NCI-H2029 (cell line): ENCODE data around the gene RNF19B.

Experiments
- DNase-seq: peaks from one replicate; lab custom pipeline; 2025; lab: John Stamatoyannopoulos, UW

Gene RNF19B

DNA sequence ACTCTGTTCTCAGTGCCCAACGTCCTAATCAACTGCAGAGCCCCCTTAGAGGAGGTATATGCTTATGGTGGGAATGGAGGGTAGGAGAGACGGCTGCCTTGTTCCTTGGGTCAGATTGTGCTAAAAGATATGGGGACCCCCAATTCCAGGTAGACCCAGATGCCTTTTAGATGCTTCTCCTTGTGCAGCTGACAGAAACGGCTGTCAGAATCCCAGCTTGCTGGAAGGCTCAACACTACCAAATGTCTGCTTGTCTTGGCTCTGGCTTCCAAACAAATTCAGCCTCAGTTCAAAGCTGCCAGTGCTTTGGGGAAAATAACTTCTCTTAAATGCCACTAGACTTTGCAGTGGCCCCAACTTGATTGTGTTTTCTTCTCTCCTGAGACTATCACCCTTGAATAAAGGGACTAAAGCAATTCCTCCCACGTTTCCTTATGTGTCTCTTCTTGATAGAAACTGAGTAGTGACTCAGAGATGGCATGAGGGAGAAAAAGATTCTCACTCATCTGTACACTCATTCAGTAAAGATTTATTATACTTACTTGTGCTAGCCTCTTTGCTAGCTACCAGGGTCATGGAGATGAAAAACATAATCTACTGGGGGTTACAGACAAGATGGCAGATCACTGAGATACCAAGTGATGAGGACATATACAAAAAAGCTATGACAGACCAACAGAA, 3.4 kb upstream of the RNF19B start:
- no peak for DNase-seq

DNA sequence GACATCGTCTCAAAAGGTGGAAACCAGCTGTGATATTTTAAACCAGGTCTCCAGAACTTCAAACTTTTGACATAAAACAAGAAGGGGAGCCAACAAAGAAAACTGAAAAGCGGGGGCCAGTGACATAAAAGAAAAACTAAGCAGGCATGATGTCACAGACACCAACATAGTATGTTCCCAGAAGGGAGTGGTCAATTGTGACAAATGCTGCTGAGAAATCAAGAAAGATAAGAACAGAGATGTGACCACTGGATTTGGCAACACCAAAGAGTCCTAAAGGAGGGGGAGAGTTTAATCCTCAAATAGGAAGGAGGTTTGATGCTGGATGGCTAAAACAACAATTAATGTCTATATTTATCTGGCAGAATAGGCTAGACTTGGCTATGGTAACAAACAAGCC, 2.3 kb upstream of the RNF19B start:
- DNase-seq, result no peak

DNA sequence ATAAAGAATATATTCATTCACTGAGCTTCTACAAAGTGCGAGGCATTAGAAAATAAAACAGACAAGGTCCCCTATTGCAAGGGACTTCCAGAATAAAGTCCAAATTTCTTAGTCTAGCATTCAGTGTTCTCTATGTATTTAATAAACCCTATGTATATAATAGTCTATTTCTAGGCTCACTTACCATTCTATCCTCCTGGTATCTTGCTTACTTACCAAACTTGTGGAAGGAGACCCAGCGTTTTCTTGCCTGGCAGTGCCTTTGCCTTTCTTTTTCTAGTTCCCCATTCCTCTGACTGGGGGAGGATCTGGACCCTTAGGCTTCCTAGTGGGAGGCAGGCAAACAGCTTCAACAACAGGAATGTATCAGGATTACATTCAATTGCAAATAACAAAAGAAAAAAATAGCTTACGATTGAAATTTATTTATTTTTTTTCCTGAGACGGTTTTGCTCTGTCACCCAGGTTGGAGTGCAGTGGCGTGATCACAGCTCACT, 690 bp upstream of the RNF19B start:
- no peak for DNase-seq

DNA sequence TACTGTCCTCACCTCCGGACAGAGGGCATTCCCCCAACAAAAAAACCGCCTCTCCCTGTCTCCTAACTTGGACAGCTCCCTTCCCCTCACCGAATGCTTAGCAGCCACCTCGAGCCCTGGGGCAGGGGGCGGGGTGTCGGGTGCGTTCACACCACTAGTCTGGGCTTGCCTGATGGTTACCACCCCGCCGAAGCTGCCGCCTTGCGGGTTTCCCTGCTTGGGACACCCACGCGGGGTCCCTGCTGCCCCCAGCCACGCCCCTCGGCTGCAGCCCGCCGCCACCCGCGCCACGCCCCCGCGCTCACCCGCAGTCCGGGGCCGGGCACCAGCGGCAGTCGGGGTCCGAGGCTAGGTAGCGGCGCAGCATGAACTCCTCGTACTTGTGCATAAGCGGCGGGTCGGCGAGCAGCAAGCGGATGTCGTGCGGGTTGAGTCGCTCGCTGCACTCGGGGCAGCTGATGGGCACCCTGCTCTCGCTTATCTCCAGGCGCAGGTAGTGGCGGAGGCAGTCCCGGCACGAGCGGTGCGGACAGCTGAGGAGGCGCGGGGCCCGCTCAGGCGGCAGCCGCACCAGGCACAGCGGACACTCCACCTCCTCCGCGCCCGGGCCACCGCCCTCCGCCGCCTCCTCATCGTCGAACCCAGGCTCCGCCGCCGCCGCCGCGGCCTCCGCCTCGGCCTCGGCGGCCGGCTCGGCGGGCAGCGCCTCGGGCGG, 706 bp downstream of the RNF19B start:
- no peak for DNase-seq

DNA sequence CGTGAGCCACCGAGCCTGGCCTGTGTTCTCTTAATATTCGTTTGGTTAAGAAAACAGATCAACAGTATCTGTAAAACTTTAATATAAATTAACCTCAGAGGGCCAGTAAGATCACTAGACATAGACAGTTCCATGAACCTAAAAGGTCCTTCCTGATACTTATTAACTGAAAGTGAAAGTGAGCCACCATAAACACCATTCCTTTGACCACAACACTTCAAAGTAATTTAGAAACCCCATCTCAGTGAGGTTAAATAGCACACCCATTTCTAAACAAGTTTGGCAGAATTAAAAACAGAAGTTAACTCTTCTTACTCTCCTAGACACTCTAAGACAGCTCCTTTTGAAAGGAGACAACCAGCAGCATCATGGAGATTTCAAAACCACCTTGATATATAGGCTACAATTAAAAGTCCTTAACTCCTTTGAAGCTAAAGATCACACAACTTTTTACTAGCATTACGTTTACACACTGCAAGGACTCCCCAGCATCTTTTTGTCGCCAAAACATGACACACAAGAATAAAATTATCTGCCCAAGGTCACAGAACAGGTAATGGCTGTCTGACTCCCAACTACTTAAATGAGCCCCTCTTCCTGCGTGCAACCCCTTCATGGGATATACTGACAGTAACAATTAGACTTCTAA, 2.2 kb downstream of the RNF19B start:
- no peak for DNase-seq

DNA sequence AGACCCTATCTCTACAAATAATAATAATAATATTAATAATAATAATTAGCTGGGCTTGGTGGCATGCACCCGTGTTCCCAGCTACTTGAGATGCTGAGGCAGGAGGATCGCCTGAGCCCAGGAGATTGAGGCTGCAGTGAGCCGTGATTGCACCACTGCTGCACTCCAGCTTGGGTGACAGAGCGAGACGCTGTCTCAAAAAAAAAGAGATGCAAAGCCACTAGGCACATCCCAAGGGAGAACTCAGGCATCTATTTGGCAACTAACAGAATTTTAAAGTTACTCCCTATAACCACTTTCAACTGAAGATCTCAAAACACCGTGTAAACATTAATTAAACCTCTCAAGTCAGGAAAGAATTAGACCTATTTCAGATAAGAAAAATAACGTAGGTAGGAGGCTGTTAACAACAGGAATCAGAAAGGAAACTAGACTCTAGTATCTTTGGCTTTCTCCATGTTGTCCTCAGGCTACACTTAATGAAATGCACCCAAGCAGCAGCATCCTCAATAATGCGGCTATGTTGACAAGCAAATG, 3.7 kb downstream of the RNF19B start:
- DNase-seq, result no peak

DNA sequence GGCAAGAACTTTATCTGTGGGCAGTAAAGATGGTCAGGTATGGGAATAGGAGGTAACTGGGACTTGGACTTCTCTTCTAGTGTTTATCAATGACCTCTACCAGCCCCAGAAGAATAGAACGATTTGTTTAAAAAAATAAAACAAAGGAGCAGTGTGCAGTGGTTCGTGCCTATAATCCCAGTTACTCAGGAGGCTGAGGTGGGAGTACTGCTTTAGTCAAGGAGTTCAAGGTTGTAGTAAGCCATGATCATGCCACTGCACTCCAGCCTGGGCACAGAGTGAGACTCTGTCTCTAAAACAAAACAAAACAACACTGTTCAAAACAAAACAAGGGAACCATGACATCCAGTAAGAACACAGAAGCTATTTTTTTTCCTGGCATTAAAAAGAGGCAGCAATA, 4.3 kb downstream of the RNF19B start:
- no peak for DNase-seq

DNA sequence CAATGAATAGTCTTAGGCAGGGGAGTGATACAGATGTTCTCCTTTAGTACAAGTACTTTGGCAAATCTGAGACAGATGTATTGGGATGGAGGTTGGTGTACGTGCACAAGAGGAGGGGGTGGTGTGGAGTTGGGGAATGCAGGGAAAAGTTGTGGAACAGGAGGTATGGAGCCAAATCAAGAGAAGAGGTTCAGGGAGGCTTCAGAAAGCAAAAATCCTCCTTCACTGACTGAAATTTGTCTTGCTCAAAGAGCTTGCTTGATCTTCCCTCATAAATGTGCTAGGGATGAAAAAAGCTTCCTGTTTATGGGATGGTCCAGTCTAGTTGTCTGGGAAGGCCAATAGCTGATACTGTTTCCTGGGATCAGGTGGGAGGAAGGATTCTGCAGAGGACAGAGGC, 5.8 kb downstream of the RNF19B start:
- DNase-seq, result no peak

DNA sequence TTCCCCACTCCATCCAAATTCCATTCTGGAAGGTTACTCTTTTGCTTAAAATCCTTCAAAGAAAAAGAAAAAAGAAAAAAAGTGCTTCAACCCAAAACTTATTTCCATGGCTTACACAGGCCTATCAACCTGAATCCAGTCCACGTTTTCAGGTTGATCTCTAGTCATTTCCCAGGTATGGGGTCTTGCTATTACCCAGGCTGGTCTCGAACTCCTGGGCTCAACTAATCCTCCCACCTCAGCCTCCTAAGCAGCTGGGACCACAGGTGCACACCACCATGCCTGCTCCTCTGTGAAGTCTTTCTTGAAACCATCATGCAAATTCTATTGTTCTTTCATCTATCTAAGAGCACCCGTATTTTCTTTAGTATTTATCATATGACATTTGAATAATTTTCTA, 7.6 kb downstream of the RNF19B start:
- no peak for DNase-seq

DNA sequence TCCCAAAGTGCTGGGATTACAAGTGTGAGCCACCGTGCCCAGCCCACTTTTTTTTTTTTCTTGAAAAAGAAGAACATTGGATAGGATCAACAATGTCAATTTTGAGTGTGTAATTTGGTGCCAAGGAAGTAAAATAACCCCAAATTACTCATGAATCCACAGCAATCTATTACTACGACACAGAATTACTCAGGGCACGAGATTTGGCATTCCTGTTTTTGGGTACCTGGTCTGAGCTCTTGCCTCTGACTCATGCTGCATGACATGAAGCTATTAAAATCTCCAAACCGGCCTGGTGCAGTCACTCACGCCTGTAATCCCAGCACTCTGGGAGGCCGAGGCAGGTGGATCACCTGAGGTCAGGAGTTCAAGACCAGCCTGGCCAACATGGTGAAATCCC, 10.4 kb downstream of the RNF19B start:
- no peak for DNase-seq

DNA sequence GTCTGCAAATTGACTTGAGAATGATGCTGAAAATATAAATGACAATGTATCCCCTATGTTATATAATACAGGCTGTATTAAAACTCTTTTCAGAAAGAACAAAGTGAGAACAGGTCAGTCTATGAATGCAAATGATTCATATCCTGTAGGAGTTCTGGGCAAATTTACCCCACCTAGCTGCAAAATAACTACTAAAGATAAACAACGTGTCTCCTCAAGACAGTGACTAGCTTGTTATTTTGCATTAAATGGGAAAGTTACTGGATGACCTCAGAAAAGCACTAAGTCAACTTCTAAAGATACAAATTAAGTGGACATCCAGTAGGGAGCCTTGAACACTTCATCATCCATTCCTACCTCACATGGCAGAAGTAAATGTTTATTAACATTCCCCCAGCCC, 11.1 kb downstream of the RNF19B start:
- no peak for DNase-seq

DNA sequence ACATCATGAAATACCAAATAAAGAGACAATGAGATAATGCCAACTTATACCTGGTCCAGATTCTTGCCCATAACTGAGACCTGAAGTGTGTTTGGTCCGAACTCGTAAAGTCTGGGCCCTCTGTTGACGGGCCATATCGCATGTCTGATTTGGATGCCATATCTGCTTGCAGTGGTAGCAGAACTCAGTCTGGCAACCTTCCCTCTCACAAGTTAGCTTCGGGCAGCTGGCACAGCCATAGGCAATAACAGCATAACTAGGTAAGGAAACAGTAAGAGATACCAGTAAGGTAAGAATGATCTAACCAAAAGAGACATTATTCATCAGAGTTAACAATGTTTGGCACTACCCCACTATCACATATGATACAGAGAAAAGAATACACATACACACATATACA, 15.1 kb downstream of the RNF19B start:
- no peak for DNase-seq

DNA sequence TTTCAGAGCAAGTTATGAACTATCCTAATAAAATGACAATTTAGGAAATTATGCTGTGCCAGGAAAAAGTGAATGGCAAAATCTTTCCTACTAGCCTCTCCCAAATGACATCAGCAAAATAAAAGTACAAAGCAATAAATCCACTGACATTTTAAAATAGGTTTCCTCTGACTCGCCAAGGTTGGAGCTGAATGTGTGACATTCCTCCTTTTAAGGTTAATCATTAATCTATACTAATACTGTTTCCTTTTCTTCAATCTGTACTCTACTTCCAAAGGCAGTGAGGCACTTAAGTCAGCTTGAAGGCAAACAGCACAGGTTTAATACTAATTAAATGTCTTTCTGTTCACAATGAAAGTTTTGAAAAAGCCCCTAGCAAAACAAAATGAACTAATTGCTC, 15.7 kb downstream of the RNF19B start:
- DNase-seq, result no peak

DNA sequence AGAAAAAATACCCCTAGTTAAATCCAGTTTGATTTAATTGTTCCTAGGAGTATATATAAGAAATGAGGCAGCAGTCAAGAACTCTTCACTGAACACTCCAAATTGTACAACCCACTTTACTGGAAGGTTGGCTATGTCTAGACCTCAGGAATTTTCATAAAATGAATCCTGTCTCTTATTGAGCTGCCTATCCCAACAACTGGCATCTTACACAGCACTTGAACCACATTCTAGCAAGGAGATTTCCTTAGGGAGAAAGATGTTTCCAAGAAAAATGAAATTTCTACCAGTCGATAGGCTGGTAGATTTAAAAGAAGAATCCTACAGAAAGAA, 16.3 kb downstream of the RNF19B start:
- no peak for DNase-seq

DNA sequence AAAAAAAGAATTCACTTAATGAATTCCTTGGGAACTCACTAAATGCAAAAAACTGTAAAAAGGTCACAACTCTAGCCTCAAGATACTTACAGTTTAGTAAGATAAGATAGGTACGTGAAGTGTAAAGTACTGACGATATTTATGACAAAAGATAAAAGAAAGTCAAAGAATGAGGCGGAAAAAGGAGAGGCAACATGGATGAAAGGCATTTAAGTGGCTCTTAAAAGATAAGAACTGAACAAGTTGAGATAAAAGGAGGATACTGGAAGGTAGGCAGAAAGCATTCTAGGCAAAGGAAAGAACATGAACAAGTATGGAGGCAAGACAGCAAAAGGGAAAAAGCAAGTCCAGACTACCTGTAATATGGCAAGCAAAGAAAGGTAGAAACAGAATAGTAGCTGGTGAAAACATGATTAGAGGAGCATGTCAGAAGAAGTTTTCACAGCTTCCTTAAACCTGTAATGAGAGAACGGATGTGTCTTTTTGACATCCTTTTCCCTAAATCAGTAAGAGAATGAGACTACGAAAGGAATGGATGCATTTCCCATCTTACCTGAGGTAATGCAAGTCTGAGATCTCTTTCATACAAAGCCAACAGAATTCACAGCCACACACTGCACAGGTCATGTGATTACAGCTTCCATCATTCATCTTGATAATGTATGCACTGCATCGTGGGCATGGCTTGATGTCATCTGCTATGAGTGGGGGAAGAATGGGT, 16.8 kb downstream of the RNF19B start:
- DNase-seq, result no peak

DNA sequence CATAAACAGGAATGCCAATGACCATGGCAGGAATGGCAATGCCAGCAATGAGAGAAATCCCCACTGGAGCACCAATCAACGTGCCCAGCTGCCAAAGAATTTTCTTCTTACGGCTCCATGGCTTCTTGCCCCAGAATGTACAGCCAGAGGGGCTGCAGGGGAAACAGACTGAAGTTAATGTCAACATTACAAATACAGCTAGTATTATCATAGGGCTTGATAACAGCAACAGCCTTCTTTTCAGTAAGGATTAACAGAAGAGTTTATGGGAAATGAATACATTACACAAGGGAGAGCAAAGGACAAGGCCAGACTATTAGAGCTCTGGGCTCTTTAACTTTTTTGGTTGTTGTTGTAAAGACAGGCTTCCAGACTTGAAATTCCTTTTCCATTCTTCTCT, 18.2 kb downstream of the RNF19B start:
- no peak for DNase-seq

DNA sequence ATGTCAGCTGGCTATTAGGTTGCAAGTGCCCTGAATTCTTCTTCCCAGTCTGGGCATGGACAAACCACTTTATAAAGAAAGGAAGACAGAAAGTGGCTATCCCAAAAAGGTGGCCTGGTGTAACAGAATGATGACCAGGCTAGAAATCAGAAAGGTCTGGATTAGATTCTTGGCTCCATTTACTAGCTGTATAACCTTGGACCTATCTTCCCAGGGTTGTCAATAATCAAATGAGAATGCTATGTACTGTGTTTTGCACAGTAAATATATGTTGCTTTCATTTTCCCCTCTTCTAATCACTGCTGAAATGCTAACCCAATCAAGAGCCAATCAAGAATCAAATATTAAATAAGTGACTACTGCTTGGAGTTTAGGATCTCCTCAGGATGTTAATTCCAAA, 20.4 kb downstream of the RNF19B start:
- DNase-seq, result no peak

DNA sequence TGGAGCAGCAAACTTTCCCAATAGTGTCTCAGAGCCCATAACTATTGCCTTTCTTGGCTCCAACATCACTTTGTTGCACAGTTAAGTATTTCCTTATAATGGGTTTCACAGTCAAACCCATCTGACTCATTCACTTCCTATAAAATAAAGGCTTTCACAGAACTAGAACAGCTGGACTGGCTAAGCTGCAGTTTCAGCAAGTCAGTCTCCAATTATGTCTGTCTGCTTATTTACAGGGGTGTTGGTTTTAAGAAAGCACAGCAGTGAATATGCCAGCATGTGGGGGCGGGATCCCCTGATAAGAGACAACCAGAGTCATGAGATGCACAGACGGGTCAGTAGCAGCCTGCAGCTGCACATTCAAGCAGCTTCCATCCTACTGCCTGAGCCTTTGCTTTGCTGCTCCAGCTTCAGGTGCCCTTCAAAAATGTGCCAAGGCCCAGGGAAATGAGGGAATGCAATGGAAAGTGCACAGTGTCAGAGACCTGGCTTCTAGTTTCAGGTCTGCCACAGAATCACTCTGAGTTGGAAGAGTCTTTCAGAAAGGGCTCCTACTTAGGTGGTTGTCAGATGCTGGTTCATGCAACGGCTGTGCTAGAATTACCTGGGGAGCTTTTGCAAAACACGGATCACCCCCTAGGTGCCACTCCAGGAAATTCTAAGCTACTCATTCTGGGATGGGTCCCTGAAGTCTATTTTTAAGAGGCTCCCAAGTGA, 24.8 kb downstream of the RNF19B start:
- no peak for DNase-seq

DNA sequence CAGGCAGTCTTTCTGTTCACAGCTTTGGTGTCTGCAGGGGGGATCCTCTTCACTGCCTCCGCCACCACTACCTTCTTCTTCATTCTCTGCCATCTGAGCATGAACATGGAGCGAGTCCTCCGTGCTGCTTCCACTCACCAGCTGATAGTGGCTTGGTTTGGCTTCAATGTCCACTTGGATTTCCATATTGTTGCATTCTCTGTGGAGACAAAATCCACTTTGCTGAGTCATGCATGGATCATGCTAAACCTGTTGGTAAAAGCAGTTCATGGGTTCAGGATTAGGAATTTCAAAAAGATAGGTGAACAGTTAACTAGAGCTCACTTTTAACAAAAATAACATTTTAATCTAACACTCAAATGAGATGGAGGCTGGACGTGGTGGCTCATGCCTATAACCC, 27.5 kb downstream of the RNF19B start:
- no peak for DNase-seq

DNA sequence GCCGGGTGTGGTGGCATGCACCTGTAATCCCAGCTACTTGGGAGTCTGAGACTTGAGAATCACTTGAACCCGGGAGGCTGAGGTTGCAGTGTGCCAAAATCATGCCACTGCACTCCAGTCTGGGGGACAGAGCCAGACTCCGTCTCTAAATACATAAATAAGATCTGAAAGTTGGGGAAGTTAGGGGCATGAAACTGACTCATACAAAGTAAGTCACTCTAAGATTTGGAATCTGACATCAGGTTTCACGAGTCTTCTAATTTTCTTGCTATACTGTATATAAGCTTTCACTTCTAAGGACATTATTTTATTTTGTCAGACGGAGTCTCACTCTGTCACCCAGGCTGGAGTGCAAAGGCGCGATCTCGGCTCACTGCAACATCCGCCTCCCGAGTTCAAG, 30.1 kb downstream of the RNF19B start:
- DNase-seq, result no peak

DNA sequence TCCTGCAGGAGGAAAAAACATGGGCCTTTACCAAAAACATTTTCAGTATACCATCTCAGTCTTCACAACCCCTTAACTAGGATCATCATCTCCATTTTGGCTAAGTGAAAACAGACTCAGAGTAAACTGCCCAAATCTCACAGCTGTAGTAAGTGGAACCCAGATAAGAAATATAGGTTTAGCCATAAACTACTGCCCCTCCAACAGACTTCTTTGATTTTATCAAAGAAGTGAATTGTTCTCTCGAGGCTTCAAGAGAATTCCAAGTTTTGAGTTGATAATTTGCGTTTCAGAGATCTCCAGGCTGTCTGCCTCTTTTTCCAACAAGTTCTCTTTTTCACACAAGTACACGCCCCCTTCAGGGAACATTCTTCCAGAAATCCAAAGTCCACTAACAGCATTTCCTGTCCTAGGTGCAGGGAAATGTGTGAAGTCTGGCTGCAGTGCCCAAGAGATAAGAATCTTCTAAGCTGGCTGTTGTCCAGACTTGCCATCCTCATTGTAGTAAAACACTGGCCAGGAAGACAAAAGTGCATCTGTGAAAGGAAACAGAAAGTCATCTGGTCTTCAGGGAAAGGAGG, 30.8 kb downstream of the RNF19B start:
- DNase-seq, result no peak

DNA sequence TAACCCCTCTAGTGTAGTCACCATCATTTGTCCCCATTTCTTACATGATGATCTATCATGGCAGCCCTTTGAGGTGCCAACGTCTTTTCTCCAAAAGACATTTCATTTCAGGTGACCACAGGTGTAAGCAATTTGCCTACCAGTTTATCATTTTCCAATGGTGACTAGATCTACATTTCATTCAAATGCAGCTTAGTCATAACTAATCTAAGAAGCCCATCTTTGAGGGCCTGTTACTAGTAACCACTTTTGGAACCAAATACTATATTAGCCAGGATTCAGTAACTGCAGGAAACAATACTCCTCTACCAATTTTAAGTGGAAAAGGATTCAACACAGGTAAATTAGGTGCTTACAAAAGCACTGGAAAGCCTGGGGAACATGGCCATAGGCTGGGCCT, 32.8 kb downstream of the RNF19B start:
- DNase-seq, result no peak
